Mucosa of descending colon (tissue), 3 donors: ENCODE measurements around the gene PERM1. TPM values are rescaled to one million over a fixed set of nuclear protein-coding genes. Genes with fewer than 3 reads are reported as not detected.

ENCODE experiments used
- ATAC-seq: fragments of 200-7000 bp; cut with Tn5 transposase; one replicate; pipeline ENCODE4 v1.9.1; 2020; ENCODE audit warnings: mild to moderate bottlenecking, moderate library complexity
- DNase-seq, 3 donors: peaks; one replicate each; pipeline ENCODE4 v3.0.0-alpha.2; 2020
- H3K36me3 ChIP-seq: fragments of 200-600 bp; one replicate; pipeline ENCODE4 v1.8.0; 2021; ENCODE audit warnings: low read depth, mild to moderate bottlenecking
- H3K4me1 ChIP-seq: fragments of 200-600 bp; one replicate; pipeline ENCODE4 v1.8.0; 2021; ENCODE audit warnings: low read depth, mild to moderate bottlenecking
- H3K4me3 ChIP-seq: fragments of 200-600 bp; one replicate; pipeline ENCODE4 v1.8.0; 2021; ENCODE audit warnings: mild to moderate bottlenecking
- H3K9me3 ChIP-seq: fragments of 200-600 bp; one replicate; pipeline ENCODE4 v1.8.0; 2021; ENCODE audit warnings: mild to moderate bottlenecking
- intact Hi-C, 2 donors: fragments of 100-400 bp; cut with DNase I in 1 of 2; cut with micrococcal nuclease in 1 of 2; formaldehyde crosslinking; loops; one replicate each; pipeline versions ENCODE4 v1.11.0 to v1.11.1; 2022; cut with DNase I, micrococcal nuclease
- total RNA-seq, 3 donors: library from RNA; stranded (reverse); fragmentation: NEBNext Ultra II Directional in 2 of 3; extraction: Animal tissue kit (Norgen Biotek cat#: 25700) in 2 of 3; gene quantifications; one replicate each; pipeline versions ENCODE4 v1.2.1 to v1.2.4, GENCODE V29; 2021 to 2023
- TF ChIP-seq, protein P1 (sequence below): fragments of 200-600 bp; IDR thresholded peaks from one replicate; pipeline ENCODE4 v1.8.0; 2022; ENCODE audit warnings: antibody characterized with exemption, mild to moderate bottlenecking
- donor health status: DM: no; HTN: no; CAD: no; lungs with moderate emphysema.
- donor health status: DM: no; HTN: no; CAD: no.
- donor health status: DM: no; HTN: yes; CAD: no.

PERM1 gene
- total RNA-seq, 3 donors from 2014 or later = 0.24 TPM; not detected in 2

DNA sequence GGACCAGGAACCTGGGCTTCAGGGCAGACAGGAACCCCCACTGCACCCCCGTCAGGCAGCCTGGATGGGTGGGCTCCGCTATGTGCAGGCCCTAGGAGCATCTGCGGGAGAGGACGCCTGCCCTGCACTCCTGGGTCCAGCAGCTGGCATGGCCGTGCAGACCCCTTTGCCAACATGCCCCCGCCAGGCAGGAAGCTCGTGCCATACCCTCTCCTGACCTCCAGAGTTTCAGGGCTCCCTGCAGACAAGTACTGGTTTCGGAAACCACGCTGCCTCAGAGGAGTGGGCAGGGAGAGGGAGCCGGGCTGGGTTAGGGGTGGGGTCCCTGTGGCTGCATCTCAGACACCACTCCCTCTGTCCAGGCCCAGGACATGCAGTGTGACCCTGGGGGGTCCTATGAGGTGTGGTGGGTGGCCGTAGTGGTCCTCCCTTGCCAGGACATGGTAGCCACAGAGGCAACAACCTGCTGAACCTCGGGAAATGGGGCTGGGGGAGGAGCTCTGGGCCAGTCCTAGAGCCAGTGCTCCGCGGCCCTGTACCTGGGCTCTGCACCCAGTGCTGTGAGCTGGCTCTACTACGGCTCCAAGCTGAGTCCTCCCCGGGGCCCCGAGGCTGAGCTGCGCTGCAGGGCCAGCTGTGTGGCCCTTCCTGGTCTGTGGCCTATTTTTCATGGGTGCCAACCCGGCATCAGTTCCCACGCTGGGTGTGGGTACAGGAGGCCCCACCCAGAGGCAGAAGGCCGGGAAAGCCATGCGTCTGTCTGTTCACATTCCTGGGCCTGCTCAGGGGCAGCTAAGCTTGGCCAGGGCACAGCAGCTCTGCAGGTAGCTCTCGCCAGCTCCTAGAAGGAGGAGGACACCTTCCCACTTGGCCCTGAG is 14.2 kb downstream of the PERM1 start:
- DNase-seq (peak in 1 of 3 donors; percentile 30), ATAC-seq (no peak)
- Histone ChIP-seq H3K4me1 (peaks cover 14% of the 10 kb centered on the region), H3K9me3 (no peaks in the 10 kb centered on the region), H3K4me3 (no peak overlapping the region), H3K36me3 (no peaks in the 10 kb centered on the region)
- intact Hi-C loops = no loop called here
- TF ChIP-seq, protein P1, sequence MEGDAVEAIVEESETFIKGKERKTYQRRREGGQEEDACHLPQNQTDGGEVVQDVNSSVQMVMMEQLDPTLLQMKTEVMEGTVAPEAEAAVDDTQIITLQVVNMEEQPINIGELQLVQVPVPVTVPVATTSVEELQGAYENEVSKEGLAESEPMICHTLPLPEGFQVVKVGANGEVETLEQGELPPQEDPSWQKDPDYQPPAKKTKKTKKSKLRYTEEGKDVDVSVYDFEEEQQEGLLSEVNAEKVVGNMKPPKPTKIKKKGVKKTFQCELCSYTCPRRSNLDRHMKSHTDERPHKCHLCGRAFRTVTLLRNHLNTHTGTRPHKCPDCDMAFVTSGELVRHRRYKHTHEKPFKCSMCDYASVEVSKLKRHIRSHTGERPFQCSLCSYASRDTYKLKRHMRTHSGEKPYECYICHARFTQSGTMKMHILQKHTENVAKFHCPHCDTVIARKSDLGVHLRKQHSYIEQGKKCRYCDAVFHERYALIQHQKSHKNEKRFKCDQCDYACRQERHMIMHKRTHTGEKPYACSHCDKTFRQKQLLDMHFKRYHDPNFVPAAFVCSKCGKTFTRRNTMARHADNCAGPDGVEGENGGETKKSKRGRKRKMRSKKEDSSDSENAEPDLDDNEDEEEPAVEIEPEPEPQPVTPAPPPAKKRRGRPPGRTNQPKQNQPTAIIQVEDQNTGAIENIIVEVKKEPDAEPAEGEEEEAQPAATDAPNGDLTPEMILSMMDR = no peak

DNA sequence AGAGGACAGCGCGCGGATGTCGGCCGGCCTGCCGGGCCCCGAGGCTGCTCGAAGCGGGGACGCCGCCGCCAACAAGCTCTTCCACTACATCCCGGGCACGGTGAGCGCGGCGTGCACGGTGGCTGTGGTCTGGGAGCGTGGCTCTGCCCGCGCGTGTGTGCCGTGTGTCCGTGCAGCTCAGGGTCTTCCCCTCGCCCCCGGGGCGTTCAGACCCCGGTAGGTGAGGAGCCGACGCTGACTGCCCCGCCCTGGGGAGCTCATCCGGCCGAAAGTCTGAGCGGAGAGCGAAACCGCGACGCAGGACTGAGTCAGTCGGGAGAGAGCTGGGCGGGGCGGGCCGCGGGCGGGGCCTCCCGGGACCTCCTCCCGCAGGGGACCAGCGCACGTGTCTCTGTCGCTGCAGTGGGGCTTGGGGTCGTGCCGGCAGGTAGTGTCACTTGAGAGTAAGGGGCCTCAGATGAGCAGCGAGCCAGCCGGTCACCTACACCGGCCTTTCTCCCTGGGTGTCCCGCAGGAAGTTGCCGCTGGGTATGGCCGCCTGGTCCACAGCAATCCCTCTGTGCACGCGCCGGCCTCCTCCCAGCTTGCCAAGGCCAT is 15.1 kb downstream of the PERM1 start:
- TF ChIP-seq, protein P1 = no peak
- intact Hi-C loops = no loop called here
- no peaks in the 10 kb centered on the region for H3K9me3 ChIP-seq
- peaks cover 14% of the 10 kb centered on the region for H3K4me1 ChIP-seq
- no peaks in the 10 kb centered on the region for H3K36me3 ChIP-seq
- H3K4me3 ChIP-seq = peak overlapping the region; percentile 30
- ATAC-seq (peak; percentile 90), DNase-seq (peak; percentile 82 to 89 (median 85))

- peak in 2 of 3 donors; percentile 40 to 61 for DNase-seq
- TF ChIP-seq, protein P1 = no peak
- no peaks in the 10 kb centered on the region for H3K36me3 ChIP-seq
- peak; percentile 83 for ATAC-seq
- H3K9me3 ChIP-seq = no peaks in the 10 kb centered on the region
- H3K4me1 ChIP-seq = peaks cover 17% of the 10 kb centered on the region
- intact Hi-C loops = no loop called here
- peak within 1 kb of the TSS; percentile 30 for H3K4me3 ChIP-seq
These were observed 15.7 kb downstream of the PERM1 start, which contains the start of gene PLEKHN1 for GRCh38 chr1:966135-966703. Gene PLEKHN1, plus strand, starts transcription at chr1:966482. Its CDS starts 50 bp downstream, at chr1:966532.

GRCh38 chr1:965526-966134 is 16.3 kb downstream of the PERM1 start:
- H3K36me3 ChIP-seq = no peaks in the 10 kb centered on the region
- no peaks in the 10 kb centered on the region for H3K9me3 ChIP-seq
- DNase-seq = no peak
- TF ChIP-seq, protein P1 = no peak
- intact Hi-C loops = no loop called here
- no peak for ATAC-seq
- H3K4me1 ChIP-seq = peaks cover 17% of the 10 kb centered on the region
- no peak overlapping the region for H3K4me3 ChIP-seq

DNA sequence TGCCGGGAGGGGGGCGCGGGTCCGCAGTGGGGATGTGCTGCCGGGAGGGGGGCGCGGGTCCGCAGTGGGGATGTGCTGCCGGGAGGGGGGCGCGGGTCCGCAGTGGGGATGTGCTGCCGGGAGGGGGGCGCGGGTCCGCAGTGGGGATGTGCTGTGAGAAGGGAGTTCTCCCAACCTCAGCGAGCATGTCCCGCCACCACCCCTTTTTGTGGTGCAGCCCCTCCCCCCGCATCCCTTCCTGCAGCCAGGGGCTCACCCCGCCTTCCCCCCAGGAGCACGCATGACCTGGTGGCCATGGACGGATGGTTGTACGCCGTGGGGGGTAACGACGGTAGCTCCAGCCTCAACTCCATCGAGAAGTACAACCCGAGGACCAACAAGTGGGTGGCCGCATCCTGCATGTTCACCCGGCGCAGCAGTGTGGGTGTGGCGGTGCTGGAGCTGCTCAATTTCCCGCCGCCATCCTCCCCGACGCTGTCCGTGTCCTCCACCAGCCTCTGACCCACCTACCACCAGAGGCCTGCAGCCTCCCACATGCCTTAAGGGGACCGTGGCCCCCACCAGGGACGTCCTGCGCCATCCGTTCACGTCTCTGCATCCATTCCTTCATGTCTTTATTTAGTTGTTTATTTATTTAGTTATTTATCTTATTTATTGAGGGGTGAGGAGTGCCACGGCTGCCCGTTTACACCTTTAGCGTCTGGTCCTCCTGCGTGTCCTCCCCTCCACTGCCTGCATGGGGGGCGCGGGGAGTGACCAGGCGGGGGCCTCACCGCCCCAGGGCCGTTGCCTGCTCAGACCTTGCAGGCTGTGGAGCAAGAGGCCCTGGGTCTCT is 17.0 kb downstream of the PERM1 start:
- Histone ChIP-seq H3K36me3 (no peaks in the 10 kb centered on the region), H3K4me1 (peaks cover 17% of the 10 kb centered on the region), H3K4me3 (no peak overlapping the region), H3K9me3 (no peaks in the 10 kb centered on the region)
- no peak for DNase-seq
- intact Hi-C loops = no loop called here
- TF ChIP-seq, protein P1 = no peak
- ATAC-seq = no peak
